HG02973 (cell line): ENCODE results near the gene MUC3A.
"Not testable (repeated sequence)": the region's sequence is repeated elsewhere in the genome, so short reads cannot be mapped to it uniquely, and the experiment has no call there.

Experiments used
- ATAC-seq: cut with Tn5 transposase; IDR thresholded peaks from one replicate; pipeline ENCODE4 v1.9.1; 2021; ENCODE audit warnings: moderate library complexity; ENCODE audit not compliant: unreplicated experiment

MUC3A gene, protein sequence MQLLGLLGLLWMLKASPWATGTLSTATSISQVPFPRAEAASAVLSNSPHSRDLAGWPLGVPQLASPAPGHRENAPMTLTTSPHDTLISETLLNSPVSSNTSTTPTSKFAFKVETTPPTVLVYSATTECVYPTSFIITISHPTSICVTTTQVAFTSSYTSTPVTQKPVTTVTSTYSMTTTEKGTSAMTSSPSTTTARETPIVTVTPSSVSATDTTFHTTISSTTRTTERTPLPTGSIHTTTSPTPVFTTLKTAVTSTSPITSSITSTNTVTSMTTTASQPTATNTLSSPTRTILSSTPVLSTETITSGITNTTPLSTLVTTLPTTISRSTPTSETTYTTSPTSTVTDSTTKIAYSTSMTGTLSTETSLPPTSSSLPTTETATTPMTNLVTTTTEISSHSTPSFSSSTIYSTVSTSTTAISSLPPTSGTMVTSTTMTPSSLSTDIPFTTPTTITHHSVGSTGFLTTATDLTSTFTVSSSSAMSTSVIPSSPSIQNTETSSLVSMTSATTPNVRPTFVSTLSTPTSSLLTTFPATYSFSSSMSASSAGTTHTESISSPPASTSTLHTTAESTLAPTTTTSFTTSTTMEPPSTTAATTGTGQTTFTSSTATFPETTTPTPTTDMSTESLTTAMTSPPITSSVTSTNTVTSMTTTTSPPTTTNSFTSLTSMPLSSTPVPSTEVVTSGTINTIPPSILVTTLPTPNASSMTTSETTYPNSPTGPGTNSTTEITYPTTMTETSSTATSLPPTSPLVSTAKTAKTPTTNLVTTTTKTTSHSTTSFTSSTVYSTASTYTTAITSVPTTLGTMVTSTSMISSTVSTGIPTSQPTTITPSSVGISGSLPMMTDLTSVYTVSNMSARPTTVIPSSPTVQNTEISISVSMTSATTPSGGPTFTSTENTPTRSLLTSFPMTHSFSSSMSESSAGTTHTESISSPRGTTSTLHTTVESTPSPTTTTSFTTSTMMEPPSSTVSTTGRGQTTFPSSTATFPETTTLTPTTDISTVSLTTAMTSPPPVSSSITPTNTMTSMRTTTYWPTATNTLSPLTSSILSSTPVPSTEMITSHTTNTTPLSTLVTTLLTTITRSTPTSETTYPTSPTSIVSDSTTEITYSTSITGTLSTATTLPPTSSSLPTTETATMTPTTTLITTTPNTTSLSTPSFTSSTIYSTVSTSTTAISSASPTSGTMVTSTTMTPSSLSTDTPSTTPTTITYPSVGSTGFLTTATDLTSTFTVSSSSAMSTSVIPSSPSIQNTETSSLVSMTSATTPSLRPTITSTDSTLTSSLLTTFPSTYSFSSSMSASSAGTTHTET (N-terminal part only)

DNA sequence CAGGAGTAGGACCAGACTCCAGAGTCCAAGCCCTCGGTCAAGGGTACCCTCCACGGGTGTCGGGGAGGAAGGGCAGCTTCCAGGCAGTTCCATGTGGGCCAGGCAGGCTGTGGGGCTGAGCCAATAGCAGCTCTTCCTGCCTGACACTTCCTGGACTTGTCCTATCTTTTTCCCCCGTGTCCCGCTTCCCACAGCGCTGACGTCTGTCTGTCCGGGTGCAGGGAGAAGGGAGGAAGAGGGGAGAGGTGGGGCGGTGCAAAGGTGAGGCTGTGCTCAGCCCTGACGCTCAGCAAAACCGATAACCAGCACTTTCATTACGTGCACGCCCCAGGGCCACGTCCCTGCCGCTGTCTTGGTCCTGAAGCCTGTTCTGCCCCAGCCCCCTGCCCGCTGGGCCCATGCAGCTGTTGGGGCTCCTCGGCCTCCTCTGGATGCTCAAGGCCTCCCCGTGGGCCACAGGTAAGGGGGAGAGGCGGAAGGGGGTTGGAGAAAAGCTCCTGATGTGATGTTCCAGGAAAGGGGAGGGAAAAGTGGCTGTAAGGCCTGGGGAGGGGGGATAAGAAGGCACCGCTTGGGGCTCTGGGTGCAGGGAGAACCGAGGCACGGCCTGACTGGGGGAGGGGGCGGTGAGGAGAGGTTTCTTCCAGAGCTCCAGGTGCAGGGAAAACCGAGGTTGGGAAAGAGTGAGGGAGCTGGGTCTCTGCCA, at the start of gene MUC3A:
Gene MUC3A, plus strand, starts transcription at position 308 of the 706 bp plus-strand sequence. Its CDS starts 91 bp downstream, at position 399.
- no peak for ATAC-seq

DNA sequence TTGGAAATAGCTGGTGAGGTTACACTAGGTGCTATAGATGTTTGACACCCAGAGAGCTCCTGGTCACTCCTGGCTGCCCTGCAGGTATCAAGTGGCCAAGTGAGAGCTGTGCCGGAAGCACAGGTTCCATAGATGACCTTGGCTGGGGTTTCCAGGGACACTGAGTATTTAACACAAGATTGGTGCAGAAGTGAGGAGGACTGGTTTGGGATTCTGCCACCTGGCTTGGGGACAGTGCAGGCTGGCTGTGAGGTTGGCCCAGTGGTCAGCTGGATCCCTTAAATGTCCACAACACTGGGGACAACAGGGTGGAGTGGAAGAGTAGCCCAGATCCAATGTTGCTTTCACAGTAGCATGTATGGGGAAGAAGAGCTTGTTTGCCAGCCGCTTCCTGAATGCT, 48.4 kb upstream of the MUC3A start:
- no peak for ATAC-seq

DNA sequence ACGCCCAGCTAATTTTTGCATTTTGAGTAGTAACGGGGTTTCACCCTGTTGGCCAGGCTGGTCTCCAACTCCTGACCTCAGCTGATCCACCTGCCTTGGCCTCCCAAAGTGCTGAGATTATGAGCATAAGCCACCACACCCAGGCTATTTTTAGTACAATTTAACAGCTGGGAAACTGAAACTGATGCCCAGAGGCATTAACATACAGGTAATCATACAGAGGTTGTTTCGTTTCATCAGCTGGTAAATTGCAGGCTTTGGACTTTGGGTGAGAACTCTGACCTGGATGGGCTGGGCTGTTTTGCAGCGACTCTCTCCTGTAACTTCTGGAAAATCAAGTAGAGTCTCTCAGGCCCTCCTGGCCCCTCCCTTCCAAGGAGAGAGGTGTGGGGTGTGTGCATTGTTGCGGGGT, 47.4 kb upstream of the MUC3A start:
- ATAC-seq = no peak

DNA sequence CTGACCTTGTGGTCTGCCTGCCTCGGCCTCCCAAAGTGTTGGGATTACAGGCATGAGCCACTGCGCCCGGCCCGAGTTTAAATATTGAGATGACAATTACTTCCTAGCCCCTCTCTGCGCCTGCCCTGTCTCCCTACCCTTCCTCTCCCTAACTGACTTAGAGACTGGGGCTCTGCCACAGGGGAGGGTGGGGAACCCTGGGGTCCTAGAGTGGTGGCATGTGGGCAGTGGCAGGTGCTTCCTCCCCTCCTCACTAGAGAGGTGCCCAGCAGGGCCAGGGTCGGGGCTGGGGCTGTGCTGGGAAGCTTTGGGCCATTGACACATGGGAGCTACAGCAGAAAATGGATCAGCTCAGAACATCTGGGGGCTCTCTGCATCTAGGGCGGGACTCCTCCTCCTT, 46.7 kb upstream of the MUC3A start:
- no peak for ATAC-seq

DNA sequence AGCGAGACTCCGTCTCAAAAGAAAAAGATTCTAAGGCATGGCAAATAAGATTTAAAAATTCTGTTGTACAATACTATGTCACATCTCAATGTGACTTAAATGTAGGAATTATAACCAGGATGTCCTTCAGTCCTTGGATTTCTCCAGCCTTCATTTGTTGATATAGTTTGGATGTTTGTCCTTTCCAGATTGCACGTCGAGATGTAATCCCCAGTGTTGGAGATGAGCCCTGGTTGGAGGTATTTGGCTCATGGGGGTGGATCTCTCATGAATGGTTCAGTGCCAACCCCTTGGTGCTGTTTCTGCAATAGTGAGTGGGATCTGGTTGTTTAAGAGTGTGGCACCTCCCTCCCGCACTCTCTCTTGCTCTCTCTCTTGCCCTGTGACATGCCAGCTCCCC, 40.8 kb upstream of the MUC3A start:
- no peak for ATAC-seq

DNA sequence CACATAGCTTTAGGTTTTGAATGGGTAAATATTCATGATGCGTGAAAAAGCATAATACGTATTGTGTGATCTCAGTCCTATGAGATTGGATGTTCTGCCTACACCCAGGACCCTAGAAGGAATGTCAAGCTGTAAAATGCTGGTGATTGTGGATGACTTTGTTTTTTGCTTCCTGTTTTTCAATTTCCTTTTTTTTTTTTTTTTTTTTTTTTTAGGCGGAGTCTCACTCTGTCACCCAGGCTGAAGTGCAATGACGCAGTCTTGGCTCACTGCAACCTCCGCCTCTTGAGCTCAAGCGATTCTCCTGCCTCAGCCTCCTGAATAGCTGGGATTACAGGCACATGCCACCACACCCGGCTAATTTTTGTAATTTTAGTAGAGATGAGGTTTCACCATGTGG, 38.9 kb upstream of the MUC3A start:
- not testable (repeated sequence) for ATAC-seq

DNA sequence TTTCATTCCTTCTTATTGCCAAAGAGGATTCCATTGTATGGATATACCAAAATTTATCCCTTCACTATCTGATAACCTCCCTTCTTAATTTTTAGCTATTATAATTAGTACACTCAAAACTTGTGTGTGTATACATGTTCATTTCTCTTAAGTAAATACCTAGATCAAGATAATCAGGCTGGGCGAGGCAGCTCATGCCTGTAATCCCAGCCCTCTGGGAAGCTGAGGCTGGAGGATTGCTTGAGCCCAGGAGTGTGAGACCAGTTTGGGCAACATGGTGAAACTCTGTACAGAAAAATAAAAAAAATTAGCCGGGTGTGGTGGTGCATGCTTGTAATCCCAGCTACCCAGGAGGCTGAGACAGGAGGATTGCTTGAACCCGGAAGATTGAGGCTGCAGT, 37.9 kb upstream of the MUC3A start:
- ATAC-seq = no peak

DNA sequence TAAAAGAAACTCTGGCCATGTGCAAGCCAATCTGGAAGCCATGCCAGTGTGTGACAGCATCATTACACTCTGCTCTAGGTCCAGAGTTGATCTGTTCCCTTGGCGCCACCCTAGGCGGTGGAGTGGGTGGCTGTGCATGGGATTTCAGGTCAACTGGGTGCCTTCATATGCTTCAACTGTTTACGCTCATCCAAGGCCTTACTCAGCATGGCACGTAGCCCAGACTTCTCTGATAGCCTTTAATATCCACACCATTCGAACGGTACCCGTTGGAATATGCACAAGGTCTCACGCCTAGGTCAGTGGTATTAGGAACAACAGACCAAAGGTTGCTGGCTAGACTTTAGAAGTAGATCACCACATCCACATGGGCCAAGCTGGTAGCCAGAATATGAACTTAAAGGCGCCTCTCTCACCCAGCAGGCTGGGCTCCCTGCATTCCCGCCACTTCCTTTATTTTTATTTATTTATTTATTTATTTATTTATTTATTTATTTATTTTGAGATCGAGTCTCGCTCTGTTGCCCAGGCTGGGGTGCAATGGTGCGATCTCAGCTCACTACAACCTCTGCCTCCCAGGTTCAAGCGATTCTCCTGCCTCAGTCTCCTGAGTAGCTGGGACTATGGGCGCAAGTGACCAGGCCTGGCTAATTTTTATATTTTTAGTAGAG, 35.0 kb upstream of the MUC3A start:
- no peak for ATAC-seq

DNA sequence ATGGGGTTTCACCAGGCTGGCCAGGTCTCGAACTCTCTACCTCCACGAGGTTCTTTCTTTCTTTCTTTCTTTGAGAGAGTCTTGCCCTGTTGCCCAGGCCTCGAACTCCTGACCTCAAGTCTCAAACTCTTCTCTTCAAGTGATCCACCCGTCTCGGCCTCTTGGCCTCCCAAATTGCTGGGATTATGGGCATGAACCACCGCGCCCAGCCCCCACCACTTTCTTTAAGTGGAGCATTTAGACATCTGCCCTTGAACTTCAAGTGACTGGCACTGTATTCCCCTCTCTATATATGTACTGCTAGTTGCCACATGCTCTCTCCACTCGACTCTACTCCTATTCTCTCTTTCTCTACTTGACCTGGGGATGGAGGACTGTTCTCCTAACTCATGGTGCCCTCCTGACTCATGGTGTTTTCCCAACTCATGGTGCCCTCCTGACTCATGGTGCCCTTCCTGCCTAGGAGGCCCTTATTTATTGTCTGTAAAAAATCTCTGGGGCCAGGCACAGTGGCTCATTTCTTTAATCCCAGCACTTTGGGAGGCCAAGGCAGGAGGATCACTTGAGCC, 34.4 kb upstream of the MUC3A start:
- ATAC-seq = no peak

DNA sequence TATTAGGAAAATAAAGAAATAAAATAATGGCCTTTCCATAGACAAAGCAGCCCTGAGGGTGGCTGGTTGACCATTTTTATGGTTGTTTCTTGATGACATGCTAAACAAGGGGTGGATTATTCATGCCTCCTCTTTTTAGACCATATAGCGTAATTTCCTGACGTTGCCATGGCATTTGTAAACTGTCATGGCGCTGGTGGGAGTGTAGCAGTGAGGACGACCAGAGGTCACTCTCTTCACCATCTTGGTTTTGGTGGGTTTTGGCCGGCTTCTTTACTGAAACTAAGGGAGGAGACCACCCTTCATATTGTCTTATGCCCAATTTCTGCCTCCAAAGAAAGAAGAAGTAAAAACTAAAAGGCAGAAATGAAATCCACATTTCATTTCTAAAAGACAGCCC, 30.0 kb upstream of the MUC3A start:
- ATAC-seq = not testable (repeated sequence)

DNA sequence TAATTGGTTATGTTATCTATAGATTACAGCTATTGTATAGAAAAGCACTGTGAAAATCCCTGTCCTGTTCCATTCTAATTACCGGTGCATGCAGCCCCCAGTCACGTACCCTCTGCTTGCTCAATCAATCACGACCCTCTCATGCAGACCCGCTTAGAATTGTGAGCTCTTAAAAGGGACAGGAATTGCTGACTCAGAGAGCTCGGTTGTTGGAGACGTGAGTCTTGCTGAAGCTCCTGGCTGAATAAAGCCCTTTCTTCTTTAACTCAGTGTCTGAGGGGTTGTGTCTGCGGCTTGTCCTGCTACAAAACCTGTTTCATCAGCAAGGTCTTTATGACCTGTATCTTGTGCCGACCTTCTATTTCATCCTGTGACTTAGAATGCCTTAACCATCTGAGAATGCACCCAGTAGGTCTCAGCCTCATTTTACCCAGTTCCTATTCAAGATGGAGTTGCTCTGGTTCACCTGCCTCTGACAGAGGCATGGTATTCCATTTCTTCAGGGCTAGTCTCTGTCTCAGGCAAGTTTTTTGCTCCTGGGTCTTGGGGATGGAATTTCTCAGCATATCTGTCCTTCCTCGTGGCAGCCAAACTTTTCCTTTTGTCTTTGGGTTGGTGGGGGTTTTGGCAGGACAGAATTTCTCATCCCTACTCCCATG, 29.4 kb upstream of the MUC3A start:
- not testable (repeated sequence) for ATAC-seq

DNA sequence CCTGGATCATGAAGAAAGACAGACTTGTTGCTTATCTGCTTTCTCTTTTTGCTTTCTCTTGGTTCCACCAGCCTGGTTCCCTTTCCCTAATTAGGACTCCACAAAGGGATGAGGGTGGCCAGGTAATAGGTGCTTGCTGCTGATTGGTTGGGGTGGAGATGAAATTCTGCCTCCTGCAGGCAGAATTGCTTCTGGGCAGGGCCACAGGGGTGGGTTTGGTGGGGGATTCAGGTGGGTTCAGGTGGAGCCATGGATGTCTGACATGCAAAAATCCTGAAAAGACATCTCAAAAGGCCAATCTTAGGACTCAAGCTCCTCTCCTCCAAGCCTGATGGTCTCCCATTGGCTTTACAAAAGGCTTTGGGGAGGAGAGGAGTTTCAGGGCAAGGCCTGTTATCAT, 28.3 kb upstream of the MUC3A start:
- ATAC-seq = no peak

DNA sequence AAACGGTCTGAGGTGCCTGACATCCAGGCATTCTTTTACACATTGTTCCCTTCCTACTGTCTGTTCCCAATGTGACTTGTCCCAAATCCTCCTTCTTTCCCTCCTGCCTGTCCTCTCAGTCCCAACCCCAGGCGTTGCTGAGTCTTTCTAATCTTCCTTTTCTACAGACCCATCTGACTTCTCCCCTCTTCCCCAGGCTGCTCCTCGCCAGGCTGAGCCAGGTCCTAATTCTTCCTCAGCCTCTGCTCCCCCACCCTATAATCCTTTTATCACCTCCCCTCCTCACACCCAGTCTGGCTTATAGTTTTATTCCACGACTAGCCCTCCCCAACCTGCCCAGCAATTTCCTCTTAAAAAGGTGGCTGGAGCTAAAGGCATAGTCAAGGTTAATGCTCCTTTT, 25.7 kb upstream of the MUC3A start:
- not testable (repeated sequence) for ATAC-seq

DNA sequence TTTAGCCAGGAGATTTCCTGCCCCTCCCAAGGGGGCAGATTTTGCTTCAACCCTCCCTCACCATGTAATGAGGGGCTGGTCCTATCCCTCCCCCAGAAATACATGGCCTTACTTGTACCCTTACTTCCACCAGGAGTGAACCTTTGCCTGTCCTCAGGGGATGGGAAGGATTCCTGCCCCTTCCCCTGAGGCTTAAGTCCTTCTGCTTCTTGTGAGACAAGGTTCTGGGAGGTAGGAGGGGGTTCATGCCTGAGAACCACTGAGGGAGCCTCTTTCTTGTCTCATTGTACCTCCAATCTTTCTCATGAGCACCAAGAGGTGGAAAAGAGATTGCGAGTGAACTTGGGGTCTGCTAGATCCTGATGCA, 19.5 kb upstream of the MUC3A start:
- ATAC-seq = no peak

DNA sequence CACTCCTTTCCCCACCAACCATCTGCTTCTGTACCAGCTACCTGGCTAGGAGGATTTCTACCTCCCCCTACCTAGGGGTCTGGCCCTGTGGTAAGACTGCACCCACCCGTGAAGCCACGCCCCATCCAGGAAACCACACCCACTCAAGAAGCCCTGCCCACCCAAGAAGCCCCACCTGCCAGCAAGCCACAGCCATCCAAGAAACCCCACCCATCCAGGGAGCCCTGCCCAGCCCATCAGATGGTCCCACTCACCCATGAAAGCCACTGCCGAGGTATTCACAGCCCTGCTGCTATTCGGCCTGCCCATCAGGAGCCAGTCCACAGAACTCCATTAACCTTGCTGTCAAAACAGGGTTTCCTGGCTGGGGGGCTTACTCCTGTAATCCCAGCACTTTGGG, 15.6 kb upstream of the MUC3A start:
- no peak for ATAC-seq

DNA sequence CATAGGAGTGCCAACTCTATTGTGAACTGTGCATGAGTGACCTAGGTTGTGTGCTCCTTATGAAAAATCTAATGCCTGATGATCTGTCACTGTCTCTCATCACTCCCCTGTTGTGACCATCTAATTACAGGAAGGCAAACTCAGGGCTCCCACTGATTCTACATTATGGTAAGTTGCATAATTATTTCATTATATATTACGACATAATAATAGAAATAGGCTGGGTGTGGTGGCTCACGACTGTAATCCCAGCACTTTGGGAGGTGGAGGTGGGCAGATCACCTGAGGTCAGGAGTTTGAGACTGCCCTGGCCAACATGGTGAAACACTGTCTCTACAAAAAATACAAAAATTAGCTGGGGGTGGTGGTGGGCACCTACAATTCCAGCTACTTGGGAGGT, 14.0 kb upstream of the MUC3A start:
- ATAC-seq = not testable (repeated sequence)

DNA sequence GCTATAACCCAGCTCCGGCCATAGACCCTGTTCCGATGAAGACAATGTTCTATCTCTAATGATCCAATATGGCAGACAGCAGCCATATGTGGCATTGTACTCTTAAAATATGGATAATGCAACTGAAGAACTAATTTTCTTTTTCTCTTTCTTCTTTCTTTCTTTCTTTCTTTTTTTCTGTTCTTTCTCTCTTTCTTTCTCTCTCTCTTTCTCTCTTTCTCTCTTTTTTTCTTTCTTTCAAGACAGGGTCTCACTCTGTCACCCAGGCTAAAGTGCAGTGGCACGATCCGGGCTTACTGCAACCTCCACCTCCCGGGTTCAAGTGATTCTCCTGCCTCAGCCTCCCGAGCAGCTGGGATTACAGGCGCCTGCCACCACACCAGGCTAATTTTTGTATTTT, 13.2 kb upstream of the MUC3A start:
- not testable (repeated sequence) for ATAC-seq

DNA sequence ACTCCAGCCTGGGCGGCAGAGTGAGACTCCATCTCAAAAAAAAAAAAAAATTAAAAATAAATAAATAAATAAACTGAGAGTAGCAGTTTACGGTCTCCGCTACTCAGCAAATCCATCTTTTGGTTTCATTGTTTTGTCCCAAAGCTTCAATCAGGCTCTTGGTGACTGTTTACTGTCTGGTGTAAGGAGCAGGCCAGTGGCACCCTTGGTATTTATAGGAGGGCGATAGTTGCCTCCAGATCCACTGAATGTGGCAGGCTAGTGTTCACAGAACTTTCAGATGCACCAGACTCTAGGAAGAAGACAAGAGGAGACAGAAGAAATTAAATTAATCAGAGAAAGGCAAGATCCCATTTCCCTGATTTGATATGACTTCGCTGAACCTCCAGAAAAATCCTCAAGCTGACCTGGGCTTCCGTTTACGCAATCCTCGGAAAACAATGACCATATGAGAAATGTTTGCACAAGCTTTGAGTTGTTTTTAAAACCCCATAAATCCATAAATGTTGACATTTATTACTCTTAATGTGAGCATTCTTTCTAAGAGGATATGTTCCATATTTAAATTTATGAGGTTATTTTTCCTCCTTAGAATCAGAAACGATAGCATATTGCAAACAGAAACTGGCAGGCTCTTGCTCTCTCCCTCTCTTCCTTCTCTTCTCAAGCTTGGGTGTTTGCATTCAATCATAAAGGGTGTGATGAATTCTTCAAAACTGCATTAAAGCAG, 7.1 kb upstream of the MUC3A start:
- no peak for ATAC-seq

DNA sequence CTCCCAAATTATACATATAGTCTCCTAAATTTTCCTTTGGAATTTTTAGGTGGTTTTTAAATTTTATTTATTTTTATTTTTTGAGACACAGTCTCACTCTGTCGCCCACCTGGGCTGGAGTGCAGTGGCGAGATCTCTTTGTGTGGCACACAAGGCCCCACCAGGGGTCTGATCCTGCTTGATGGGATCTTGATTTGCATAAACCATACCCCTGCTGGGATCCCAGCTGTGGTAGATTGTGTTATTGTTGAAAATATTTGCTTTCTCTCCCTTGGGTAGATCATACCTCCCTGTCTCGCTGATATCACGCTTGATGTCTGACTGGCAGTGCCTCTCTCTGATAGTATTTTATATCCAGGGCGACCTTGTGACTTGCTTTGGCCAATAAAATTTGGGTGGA, 5.6 kb upstream of the MUC3A start:
- no peak for ATAC-seq
